Peyer's patch (tissue), 4 donors: ENCODE measurements around the gene GPC3. TPM values are rescaled to one million over a fixed set of nuclear protein-coding genes. Genes with fewer than 3 reads are reported as not detected.

Source experiments
- DNase-seq, 3 donors: peaks; one replicate each; pipeline ENCODE4 v3.0.0-alpha.2; 2017 to 2019
- H3K27ac ChIP-seq, 4 donors: fragments of 200-600 bp; sonication (generic); one replicate each; pipeline ENCODE4 v1.5.1; 2016 to 2019
- H3K27me3 ChIP-seq, 2 donors: fragments of 200-600 bp; sonication (generic); one replicate each; pipeline ENCODE4 v1.5.1; 2019
- H3K36me3 ChIP-seq, 3 donors: fragments of 200-600 bp; sonication (generic); one replicate each; pipeline ENCODE4 v1.5.1; 2016 to 2019
- H3K4me1 ChIP-seq, 4 donors: fragments of 200-600 bp; sonication (generic); one replicate each; pipeline ENCODE4 v1.5.1; 2016 to 2019
- H3K4me3 ChIP-seq, 4 donors: fragments of 200-600 bp; sonication (generic); 1 replicate in 3 of 4; 2 replicates in 1 of 4; pipeline ENCODE4 v1.5.1; 2016 to 2019; ENCODE audit warnings: mild to moderate bottlenecking in 1 of 4
- H3K9me3 ChIP-seq, 4 donors: fragments of 200-600 bp; sonication (generic); one replicate each; pipeline ENCODE4 v1.5.1; 2016 to 2019; ENCODE audit warnings: mild to moderate bottlenecking in 1 of 4
- POLR2A ChIP-seq, 2 donors: fragments of 450-650 bp; IDR thresholded peaks; one replicate each; pipeline ENCODE4 v1.5.1; 2017; ENCODE audit warnings: antibody characterized with exemption in 2 of 2, mild to moderate bottlenecking in 2 of 2, moderate library complexity in 2 of 2
- total RNA-seq, 4 donors: library from RNA; depleted of rRNA; stranded (reverse); fragments of >200 nt; gene quantifications; one replicate each; pipeline ENCODE4 v1.1.0, GENCODE V29; 2016
- TF ChIP-seq, protein P1 (sequence below), 6 experiments: fragments of 450-650 bp in 4 of 6; fragments of 200-600 bp in 2 of 6; sonication (generic) in 1 of 6; IDR thresholded peaks; one replicate each; pipeline ENCODE4 v1.5.1; 2017 to 2019; ENCODE audit warnings: antibody characterized with exemption in 6 of 6, mild to moderate bottlenecking in 3 of 6, moderate library complexity in 1 of 6

The GPC3 gene
- total RNA-seq, 4 donors from 2014 or later = 1.1 to 7.2 (median 5.8) TPM

DNA sequence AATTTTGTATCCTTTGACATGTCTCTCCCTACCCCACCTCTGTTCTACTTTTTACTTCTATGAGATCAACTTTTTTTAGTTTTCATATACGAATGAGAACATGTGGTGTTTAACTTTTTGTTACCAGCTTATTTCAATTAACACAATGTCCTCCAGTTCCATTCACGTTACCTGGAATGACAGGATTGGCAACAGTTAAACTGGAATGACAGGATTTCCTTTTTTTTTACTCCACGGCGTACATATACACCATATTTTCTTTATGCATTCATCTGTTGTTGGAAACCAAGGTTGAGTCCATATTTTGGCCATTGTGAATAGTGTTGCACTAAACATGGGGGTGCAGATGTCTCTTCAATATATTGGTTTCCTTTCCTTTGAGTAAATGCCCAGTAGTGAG is 398.3 kb downstream of the GPC3 start:
- no peaks in the 10 kb centered on the region for H3K4me1 ChIP-seq
- DNase-seq = no peak
- no peaks in the 10 kb centered on the region for H3K9me3 ChIP-seq
- H3K27ac ChIP-seq = no peak overlapping the region
- H3K36me3 ChIP-seq = no peaks in the 10 kb centered on the region
- H3K4me3 ChIP-seq = no peak overlapping the region
- no peak for TF ChIP-seq POLR2A (IDR thresholded peaks at IDR 0.05)
- TF ChIP-seq, protein P1, sequence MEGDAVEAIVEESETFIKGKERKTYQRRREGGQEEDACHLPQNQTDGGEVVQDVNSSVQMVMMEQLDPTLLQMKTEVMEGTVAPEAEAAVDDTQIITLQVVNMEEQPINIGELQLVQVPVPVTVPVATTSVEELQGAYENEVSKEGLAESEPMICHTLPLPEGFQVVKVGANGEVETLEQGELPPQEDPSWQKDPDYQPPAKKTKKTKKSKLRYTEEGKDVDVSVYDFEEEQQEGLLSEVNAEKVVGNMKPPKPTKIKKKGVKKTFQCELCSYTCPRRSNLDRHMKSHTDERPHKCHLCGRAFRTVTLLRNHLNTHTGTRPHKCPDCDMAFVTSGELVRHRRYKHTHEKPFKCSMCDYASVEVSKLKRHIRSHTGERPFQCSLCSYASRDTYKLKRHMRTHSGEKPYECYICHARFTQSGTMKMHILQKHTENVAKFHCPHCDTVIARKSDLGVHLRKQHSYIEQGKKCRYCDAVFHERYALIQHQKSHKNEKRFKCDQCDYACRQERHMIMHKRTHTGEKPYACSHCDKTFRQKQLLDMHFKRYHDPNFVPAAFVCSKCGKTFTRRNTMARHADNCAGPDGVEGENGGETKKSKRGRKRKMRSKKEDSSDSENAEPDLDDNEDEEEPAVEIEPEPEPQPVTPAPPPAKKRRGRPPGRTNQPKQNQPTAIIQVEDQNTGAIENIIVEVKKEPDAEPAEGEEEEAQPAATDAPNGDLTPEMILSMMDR (IDR thresholded peaks at IDR 0.05) = no peak
- no peaks in the 10 kb centered on the region for H3K27me3 ChIP-seq

DNA sequence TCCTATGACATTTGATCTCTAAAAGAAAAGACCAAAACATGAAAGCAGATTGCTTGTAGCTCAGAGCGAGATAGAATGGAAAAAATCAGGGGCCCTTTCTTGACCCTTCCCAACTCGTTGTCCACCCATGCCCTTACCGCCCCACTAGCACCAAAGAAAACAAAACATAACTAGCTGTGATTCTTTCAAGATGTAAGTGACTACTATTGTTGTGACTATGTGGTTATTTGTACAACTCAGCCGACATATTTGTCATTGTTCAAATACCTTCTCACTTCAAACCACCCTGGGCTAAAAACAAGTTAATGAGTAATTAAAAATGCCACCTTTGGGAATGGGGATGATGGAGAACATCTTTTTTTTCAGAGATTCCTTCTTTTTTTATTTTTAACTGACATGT is 399.0 kb downstream of the GPC3 start:
- Histone ChIP-seq H3K27me3 (no peaks in the 10 kb centered on the region), H3K4me3 (no peak overlapping the region), H3K4me1 (no peaks in the 10 kb centered on the region), H3K27ac (no peak overlapping the region), H3K9me3 (no peaks in the 10 kb centered on the region), H3K36me3 (no peaks in the 10 kb centered on the region)
- no peak for DNase-seq
- TF ChIP-seq POLR2A (IDR thresholded peaks at IDR 0.05) = no peak
- TF ChIP-seq, protein P1 (IDR thresholded peaks at IDR 0.05) = no peak

GRCh38 chrX:133583825-133584224 is 401.6 kb downstream of the GPC3 start:
- H3K4me1 ChIP-seq = no peaks in the 10 kb centered on the region

DNA sequence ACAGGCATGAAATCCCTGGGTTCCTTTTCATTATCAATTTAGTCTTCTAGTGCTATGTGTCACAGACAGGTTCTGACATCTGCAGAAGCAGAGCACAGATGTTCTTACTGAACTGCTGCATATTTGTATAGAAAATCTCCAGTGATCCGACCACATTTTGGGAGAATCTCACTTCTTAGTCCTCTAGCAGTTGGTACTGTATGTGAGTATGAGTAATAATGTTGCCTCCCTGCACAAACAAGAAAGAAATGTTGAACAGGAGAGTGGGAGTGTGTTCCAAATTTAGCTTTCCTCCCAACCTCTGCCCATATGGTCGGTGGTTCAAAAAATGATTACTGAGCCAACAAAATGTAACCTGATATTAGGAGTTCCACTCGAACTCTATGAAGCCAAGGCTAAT is 404.8 kb downstream of the GPC3 start:
- Histone ChIP-seq H3K27me3 (no peaks in the 10 kb centered on the region), H3K36me3 (no peaks in the 10 kb centered on the region), H3K4me1 (no peaks in the 10 kb centered on the region), H3K27ac (no peak overlapping the region), H3K4me3 (no peak overlapping the region), H3K9me3 (no peaks in the 10 kb centered on the region)
- TF ChIP-seq POLR2A (IDR thresholded peaks at IDR 0.05) = no peak
- TF ChIP-seq, protein P1 (IDR thresholded peaks at IDR 0.05) = no peak
- DNase-seq = no peak

More at GRCh38 chrX:133583825-133584224, 401.6 kb downstream of the GPC3 start:
- DNase-seq = no peak
- H3K4me3 ChIP-seq = no peak overlapping the region
- H3K27ac ChIP-seq = no peak overlapping the region
- H3K27me3 ChIP-seq = no peaks in the 10 kb centered on the region
- H3K36me3 ChIP-seq = no peaks in the 10 kb centered on the region
- TF ChIP-seq, protein P1 (IDR thresholded peaks at IDR 0.05) = no peak
- TF ChIP-seq POLR2A (IDR thresholded peaks at IDR 0.05) = no peak
- no peaks in the 10 kb centered on the region for H3K9me3 ChIP-seq

- no peaks in the 10 kb centered on the region for H3K9me3 ChIP-seq
- H3K27ac ChIP-seq = no peak overlapping the region
- H3K4me3 ChIP-seq = no peak overlapping the region
- H3K4me1 ChIP-seq = no peaks in the 10 kb centered on the region
- no peaks in the 10 kb centered on the region for H3K27me3 ChIP-seq
- no peak for TF ChIP-seq POLR2A (IDR thresholded peaks at IDR 0.05)
- TF ChIP-seq, protein P1 (IDR thresholded peaks at IDR 0.05) = no peak
- H3K36me3 ChIP-seq = no peaks in the 10 kb centered on the region
- DNase-seq = no peak
Observed at GRCh38 chrX:133579631-133580030, 405.8 kb downstream of the GPC3 start.

- no peaks in the 10 kb centered on the region for H3K9me3 ChIP-seq
- no peak overlapping the region for H3K4me3 ChIP-seq
- no peaks in the 10 kb centered on the region for H3K27me3 ChIP-seq
- no peaks in the 10 kb centered on the region for H3K36me3 ChIP-seq
- TF ChIP-seq, protein P1 (IDR thresholded peaks at IDR 0.05) = no peak
- TF ChIP-seq POLR2A (IDR thresholded peaks at IDR 0.05) = no peak
- DNase-seq = no peak
- no peaks in the 10 kb centered on the region for H3K4me1 ChIP-seq
- H3K27ac ChIP-seq = no peak overlapping the region
Observed at GRCh38 chrX:133576876-133577275, 408.5 kb downstream of the GPC3 start.
